Astrocyte of the spinal cord (primary cell): ENCODE measurements around the gene FCN3.

Experiments used
- DNase-seq: peaks from one replicate; pipeline ENCODE4 v3.0.0; 2011; ENCODE audit warnings: low read depth, low spot score
- H3K4me3 ChIP-seq: 2 replicates; pipeline ENCODE4 v1.5.1; 2011; ENCODE audit warnings: low read depth, mild to moderate bottlenecking, low read length, moderate library complexity
- in situ Hi-C: cut with HindIII; loops from 2 replicates; pipeline ENCODE4 v1.10.0; 2017; ENCODE audit warnings: low sequenced_read_pairs
- TF ChIP-seq, protein P1 (sequence below): IDR thresholded peaks from 2 replicates; pipeline ENCODE4 v1.5.1; 2012; ENCODE audit warnings: low read depth, mild to moderate bottlenecking, low read length, inconsistent platforms

The FCN3 gene

DNA sequence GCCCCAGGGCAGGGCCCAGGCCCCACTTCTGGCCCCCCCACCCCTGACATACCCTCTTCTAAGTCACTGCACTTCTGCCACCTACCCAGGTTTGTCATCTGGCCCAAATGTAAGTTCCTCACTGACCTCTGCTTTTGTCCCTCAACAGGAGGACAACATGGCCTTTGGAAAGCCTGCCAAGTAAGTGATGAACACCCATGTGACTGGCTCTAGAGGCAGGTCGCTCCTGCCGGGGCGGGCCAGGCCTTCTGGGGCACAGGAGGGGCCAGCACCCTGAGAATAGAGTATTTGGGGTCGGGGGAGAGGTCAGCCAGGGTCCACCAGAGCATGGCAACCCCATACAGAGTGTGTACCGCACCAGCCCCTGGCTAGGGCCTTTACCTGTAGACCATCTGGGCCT, 42.7 kb downstream of the FCN3 start:
- no peak for DNase-seq
- in situ Hi-C loops, result no loop called here
- H3K4me3 ChIP-seq, result no peak overlapping the region
- TF ChIP-seq, protein P1, sequence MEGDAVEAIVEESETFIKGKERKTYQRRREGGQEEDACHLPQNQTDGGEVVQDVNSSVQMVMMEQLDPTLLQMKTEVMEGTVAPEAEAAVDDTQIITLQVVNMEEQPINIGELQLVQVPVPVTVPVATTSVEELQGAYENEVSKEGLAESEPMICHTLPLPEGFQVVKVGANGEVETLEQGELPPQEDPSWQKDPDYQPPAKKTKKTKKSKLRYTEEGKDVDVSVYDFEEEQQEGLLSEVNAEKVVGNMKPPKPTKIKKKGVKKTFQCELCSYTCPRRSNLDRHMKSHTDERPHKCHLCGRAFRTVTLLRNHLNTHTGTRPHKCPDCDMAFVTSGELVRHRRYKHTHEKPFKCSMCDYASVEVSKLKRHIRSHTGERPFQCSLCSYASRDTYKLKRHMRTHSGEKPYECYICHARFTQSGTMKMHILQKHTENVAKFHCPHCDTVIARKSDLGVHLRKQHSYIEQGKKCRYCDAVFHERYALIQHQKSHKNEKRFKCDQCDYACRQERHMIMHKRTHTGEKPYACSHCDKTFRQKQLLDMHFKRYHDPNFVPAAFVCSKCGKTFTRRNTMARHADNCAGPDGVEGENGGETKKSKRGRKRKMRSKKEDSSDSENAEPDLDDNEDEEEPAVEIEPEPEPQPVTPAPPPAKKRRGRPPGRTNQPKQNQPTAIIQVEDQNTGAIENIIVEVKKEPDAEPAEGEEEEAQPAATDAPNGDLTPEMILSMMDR, result no peak

DNA sequence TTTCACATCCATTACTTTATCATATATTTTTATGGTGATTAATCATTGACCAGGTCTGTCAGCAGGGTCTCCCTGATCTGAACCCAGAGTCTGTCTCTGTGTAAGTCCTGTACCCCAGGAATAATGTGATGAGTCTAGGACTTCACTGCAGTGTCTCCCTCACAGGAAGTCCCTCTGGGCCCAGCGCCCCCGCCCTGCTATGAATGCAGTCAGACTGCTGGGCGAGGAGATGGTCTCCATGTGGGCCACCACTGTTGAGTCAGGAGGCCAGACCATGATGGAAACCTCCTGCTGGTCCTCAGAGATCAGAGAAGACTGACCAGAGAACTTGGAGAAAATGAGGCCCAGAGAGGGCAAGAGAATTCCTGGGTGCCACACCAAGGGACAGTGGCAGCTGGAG, 43.2 kb downstream of the FCN3 start:
- in situ Hi-C loops, result no loop called here
- H3K4me3 ChIP-seq, result no peak overlapping the region
- TF ChIP-seq, protein P1, result no peak
- no peak for DNase-seq

DNA sequence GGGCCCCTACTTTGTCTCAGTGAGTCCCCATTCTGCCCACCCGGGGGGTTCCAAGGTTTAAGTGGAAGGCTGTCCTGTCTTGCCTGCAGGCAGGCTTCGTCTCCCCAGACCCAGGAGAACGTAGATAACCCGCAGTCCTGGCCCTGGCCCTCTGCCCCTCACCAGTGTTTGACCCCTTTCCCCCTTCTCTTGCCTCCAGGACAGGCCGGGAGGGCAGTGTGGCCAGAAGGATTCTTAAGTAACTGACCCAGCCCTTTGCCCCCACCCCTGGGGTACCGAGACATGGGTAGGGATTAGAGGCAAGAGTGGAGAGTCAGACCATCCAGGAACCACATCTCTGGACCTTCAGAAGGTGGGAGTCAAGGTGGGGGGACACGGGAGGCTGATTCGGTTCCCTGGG, 43.8 kb downstream of the FCN3 start:
- TF ChIP-seq, protein P1, result no peak
- in situ Hi-C loops, result no loop called here
- no peak for DNase-seq
- H3K4me3 ChIP-seq, result no peak overlapping the region

DNA sequence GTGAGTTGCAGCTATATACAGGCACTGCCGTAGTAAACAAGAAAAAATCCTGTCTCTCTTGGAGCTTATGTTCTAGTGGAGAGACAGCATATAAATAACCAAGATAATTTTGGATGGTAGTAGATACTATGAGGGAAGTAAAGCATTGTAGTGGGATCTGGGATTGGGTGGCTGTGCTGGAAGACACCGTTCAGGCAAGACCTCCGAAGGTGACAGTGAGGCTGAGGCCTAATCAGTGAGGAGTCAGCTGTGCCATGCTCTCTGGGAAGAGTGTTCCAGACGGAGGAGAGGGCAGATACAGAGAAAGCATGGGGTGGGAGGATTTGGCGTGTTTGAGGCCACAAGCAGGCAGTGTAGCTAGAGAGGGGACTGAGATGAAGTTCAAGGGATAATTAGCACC, 46.7 kb downstream of the FCN3 start:
- no peak overlapping the region for H3K4me3 ChIP-seq
- TF ChIP-seq, protein P1, result no peak
- in situ Hi-C loops, result no loop called here
- no peak for DNase-seq

DNA sequence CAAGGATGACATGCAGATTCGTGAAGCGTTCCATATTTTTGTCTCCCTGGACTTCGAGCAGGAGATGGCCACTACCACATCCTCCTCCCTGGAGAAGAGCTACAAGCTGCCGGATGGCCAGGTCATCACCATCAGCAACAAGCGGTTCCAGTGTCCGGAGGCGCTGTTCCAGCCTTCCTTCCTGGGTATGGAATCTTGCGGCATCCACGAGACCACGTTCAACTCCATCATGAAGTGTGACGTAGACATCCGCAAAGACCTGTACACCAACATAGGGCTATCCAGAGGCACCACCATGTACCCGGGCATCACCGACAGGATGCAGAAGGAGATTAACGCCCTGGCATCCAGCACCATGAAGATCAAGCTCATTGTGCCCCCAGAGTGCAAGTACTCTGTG, 49.3 kb downstream of the FCN3 start:
- TF ChIP-seq, protein P1, result no peak
- no peak overlapping the region for H3K4me3 ChIP-seq
- in situ Hi-C loops, result no loop called here
- DNase-seq, result no peak

DNA sequence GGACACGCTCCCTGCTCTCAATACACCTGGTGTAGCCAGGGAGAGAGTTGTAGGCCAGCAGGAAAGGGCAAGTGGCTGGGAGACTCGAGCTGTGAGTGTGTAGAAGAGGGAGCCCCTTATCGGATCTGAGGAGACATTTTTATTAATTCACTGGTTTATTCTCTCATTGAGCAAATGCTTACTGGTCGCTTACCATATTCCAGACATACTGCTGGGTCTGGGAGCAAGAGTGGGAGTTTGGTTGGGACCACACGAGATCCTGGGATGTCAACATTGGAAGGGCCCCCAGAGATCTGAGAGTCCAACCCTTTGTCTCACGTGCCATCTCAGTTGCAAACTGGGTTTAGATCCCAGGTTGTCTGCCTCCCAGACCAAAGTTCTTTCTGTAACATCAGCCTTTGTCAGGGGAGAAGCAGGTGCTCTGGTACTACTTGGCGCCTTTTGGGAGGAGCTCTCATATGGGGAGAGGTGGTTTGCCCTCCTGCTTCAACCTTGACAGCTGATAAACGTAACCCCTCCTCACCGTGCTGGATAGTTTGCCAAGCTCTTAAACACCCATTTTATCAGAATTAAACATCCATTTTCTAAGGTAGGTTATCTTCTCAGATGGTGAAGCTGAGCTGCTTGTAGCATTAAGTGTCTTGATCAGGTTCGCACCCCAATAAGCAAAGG, 51.9 kb downstream of the FCN3 start:
- TF ChIP-seq, protein P1, result no peak
- DNase-seq, result no peak
- in situ Hi-C loops, result no loop called here
- H3K4me3 ChIP-seq, result peak overlapping the region; percentile 98
